WERI-Rb-1 (cell line): ENCODE results near the gene GGT5.
A peak's percentile ranks its signal among the peaks of the same experiment; 100 is the strongest.
"Not testable (repeated sequence)": the region's sequence is repeated elsewhere in the genome, so short reads cannot be mapped to it uniquely, and the experiment has no call there.

Experiments used
- DNase-seq: peaks from one replicate; pipeline ENCODE4 v3.0.0-alpha.2; 2020
- H3K27ac ChIP-seq: fragments of 250-450 bp; sonication (Bioruptor Pico); 2 replicates; pipeline ENCODE4 v1.5.1; 2020; ENCODE audit warnings: mild to moderate bottlenecking, moderate library complexity
- H3K27me3 ChIP-seq: fragments of 250-450 bp; sonication (Bioruptor Pico); 2 replicates; pipeline ENCODE4 v1.5.1; 2021; ENCODE audit warnings: mild to moderate bottlenecking, low read depth, moderate library complexity; ENCODE audit not compliant: insufficient read depth, severe bottlenecking
- H3K36me3 ChIP-seq: fragments of 250-450 bp; sonication (Bioruptor Pico); 2 replicates; pipeline ENCODE4 v1.5.1; 2020; ENCODE audit warnings: mild to moderate bottlenecking, moderate library complexity
- H3K4me3 ChIP-seq: 2 replicates; pipeline ENCODE4 v1.5.1; 2011; ENCODE audit warnings: low read depth, mild to moderate bottlenecking, control low read depth, low read length
- H3K9me3 ChIP-seq: fragments of 250-450 bp; sonication (Bioruptor Pico); 2 replicates; pipeline ENCODE4 v1.5.1; 2021; ENCODE audit warnings: mild to moderate bottlenecking, moderate library complexity; ENCODE audit not compliant: severe bottlenecking
- CTCF ChIP-seq: IDR thresholded peaks from 2 replicates; pipeline ENCODE4 v1.5.1; 2011; ENCODE audit warnings: low read depth, mild to moderate bottlenecking, control low read depth, inconsistent platforms, low read length

Gene GGT5

GRCh38 chr22:24185501-24186351 lies 59.2 kb downstream of the GGT5 start:
- Histone ChIP-seq H3K4me3 (no peak overlapping the region), H3K36me3 (peaks cover 43% of the 10 kb centered on the region), H3K27me3 (no peaks in the 10 kb centered on the region), H3K27ac (no peak overlapping the region), H3K9me3 (no peaks in the 10 kb centered on the region)
- DNase-seq: no peak
- no peak for TF ChIP-seq CTCF

GRCh38 chr22:24185001-24185500 lies 59.8 kb downstream of the GGT5 start:
- no peak for TF ChIP-seq CTCF
- no peaks in the 10 kb centered on the region for H3K9me3 ChIP-seq
- no peaks in the 10 kb centered on the region for H3K27me3 ChIP-seq
- no peak overlapping the region for H3K27ac ChIP-seq
- H3K36me3 ChIP-seq: peaks cover 43% of the 10 kb centered on the region
- no peak for DNase-seq
- H3K4me3 ChIP-seq: no peak overlapping the region

GRCh38 chr22:24184057-24184798 lies 60.7 kb downstream of the GGT5 start:
- Histone ChIP-seq H3K27ac (no peak overlapping the region), H3K9me3 (no peaks in the 10 kb centered on the region), H3K36me3 (peaks cover 43% of the 10 kb centered on the region), H3K4me3 (no peak overlapping the region), H3K27me3 (no peaks in the 10 kb centered on the region)
- TF ChIP-seq CTCF: no peak
- DNase-seq: no peak

GRCh38 chr22:24183321-24184031 lies 61.4 kb downstream of the GGT5 start:
- no peaks in the 10 kb centered on the region for H3K27me3 ChIP-seq
- DNase-seq: no peak
- H3K4me3 ChIP-seq: no peak overlapping the region
- H3K9me3 ChIP-seq: no peaks in the 10 kb centered on the region
- no peak for TF ChIP-seq CTCF
- peaks cover 37% of the 10 kb centered on the region for H3K36me3 ChIP-seq
- peak overlapping the region; percentile 84 for H3K27ac ChIP-seq

- peaks cover 35% of the 10 kb centered on the region for H3K36me3 ChIP-seq
- not testable (repeated sequence) for H3K4me3 ChIP-seq, DNase-seq, H3K27me3 ChIP-seq, H3K9me3 ChIP-seq
- H3K27ac ChIP-seq: peak overlapping the region; percentile 84
Observed at GRCh38 chr22:24182900-24183246, 62.0 kb downstream of the GGT5 start.
